HG02981 (cell line): ENCODE data around the gene GAS2L3.

Experiments
- ATAC-seq: cut with Tn5 transposase; IDR thresholded peaks from one replicate; pipeline ENCODE4 v1.9.1; 2021; ENCODE audit warnings: mild to moderate bottlenecking, moderate library complexity; ENCODE audit not compliant: unreplicated experiment

Gene GAS2L3

DNA sequence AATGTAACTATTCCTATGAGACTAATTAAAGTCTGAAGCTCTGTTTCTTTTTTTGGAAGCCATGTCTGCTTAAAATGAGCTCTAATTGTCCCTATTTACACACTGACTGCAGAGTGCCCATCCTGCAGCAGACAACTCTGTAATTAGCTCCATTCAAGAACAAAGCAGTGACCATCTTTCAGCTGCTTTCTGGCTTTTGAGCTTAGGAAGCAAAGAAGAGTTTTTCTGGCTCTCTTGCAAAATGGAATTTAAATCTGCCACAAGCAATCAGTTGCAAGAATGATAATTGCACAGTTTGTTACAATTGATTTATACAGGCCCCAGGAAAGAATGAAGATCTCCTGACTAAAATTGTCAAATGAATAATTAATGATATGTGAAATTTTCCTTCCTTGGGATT, 83.4 kb downstream of the GAS2L3 start:
- no peak for ATAC-seq

DNA sequence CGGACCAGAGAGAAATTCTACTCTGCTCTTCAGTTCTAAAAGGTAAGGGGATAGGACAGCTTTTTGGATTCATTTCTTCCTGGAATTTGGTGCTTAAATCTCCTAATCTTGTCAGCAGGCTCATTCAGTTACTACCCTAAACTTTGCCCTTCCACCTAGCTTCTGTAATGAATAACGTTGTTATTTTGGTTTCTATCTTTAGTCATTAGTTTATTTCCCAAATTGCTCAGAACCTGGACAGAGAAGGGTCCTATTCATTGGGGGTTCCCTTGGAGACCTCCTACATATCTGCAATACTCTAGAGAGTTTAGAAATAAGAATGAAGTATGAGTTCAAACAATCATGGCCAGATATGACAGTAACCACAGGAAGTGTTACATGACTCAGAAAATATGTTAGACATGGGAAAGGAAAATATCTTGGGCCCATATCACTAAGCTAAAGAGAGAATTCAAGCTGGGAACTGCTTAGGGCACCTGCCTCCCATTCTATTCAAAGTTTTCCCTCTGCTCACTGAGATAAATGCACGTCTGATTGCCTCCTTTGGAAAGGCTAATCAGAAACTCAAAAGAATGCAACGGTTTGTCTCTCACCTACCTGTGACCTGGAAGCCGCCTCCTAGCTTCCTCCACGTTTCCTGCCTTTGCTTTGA, 87.9 kb downstream of the GAS2L3 start:
- ATAC-seq, result no peak

DNA sequence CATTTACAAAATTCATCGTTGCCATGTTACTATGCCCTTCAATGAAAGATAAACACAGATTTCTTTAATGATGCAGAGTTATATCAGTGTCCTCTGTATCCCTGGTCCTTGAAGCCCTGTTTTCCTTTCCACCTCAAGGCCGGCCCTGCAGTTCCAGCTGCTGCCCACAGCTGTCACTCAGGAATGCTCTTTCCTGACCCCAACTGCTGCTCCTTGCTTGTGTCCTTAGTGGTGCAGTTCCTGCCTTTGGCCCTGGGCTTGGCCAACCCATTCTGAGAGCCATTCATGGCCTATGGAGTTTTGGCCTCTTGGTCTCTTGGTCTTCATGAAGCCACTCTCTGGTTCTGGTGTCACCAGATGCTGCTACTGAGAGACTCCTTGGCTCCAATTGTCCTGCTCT, 93.1 kb downstream of the GAS2L3 start:
- no peak for ATAC-seq

DNA sequence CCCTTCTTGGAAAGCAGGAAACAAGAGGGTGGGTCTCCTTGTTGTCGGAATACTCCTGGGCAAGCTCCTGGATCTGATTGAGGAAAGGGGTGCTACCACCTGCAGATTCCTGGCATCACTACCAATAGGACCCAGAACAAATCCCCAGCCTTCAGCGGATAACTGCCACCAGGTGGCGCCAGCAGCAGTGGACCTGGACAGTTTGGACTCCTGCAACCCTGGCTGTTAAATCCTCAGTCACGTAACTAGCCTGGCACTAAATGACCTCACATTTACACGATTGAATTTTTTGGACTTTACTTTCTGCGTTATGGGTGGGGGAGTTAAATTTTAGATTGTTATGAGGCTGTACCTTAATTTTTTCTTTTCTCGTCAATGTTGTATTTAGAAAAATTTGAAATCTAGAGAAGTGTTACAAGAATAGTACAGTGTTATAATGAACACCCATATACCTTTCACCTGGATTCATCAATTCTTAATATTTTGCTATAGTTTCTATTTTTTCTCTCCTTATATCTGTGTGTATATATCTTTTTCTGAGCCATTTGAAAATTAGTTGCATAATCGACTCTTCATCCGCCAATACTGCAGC, 95.6 kb downstream of the GAS2L3 start:
- peak; percentile 71 for ATAC-seq

DNA sequence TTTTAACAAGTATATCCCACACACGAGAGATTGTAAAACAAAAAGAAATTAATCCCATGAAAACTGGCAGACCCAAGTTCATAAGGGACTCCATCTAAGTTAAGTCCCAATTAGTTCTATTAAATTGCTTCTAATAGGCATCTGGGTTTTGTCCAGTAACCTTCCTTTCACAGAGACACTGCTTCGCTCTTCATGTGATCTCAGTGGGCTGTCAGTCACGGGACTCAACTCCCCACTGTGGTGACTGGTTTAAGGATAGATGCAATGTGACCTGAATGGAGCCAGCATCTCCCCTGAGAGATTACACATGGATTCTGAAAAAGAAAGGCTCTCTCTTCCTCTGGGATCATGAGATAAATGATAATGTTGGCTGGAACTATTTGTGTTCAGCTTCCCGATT, 96.4 kb downstream of the GAS2L3 start:
- ATAC-seq, result no peak

DNA sequence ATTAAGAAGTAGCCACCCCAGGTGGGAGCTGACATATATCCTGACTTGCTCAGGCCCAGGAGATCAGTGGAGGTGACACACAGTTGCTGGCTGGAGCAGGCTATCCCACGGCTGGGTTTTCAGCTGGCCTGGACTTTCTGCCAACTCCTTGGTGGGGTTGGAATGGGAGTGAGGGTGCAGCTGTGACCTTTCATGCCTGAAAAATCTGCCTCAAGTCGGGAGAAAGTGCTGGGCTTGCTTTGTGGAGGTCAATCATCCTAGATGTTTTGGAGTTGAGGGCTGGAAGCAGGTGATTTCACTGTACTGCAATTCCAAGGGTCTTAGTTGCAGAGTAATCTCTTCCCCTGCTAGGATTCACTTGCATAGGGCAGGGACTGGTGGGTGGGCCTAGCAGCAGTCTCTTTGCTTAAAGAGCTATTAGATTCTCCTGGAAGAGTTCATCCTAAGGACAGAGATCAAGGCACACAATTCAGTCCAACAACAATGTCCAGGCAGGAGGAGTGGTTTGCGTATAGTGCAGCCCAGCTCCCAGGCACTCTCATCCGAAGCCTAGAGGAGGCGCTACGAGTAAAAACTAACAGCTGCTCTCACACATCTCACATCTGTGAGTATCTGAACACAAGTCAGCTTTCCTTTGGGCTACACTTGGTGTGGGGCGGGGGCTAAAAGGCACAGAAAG, 98.1 kb downstream of the GAS2L3 start:
- peak; percentile 8 for ATAC-seq

DNA sequence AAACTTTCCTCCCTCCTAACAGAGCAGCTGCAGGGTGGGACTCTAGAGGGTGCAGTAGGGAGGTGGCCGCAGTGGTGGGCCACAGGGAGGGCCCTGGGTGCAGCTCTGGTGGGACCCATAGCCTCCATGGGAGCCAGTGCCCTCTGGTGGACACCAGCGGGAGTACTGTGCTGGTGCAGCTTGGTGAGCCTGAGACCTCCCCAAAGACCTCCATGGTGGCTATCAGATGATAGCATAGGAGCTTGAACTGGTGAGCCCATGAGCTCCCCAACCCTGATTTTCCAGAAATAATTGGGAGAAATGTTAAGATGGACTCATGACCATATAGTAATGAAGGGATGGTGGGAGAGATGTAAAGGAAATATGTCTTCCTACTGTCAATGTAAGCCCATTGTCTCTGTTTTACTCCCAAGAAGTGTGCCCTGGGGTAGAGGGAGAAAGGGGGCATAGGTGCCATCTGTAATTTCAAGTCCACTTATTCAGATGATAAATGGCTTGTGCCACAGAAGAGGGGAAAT, 98.7 kb downstream of the GAS2L3 start:
- ATAC-seq, result peak; percentile 71

DNA sequence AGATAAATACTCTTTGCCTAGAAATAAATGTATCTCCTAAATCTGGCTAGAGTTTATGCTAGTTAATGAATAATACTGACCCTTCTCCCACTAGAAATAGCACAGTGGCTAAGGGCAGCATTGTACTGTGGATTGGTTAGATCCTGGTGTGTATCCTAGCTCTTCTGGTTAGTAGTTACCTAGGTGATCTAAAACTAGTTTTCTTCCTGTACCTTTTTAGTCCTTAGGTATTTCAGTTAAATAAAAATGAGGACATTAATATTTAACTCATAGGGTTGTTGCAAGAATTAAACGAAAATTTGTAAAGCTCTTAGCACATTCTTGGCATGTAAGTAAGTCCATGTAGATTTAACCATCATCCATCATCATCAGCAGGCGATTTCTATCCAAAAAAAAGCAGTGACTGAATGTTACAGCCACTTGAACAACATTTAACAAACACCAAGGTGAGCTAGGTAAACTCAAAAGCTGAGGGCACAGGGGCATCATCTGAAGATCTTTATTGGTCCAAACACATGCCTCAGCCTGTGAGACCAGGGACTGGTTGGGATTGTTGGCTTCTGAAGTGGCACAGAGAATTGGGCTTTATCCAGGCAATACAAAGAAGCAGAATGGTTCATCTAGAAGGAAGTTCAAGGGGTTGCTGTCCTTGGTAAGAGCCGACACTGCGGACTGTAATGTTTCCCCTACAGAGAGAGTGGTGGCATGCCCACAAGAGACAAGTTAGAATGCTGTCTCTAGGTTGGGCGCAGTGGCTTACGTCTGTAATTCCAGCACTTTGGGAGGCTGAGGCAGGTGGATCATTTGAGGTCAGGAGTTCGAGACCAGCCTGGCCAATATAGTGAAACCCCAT, 100.8 kb downstream of the GAS2L3 start:
- ATAC-seq, result no peak
